ENCODE data around the gene ZBTB44. TPM values are rescaled to one million over a fixed set of nuclear protein-coding genes. Genes with fewer than 3 reads are reported as not detected.
A peak's percentile ranks its signal among the peaks of the same experiment; 100 is the strongest.
"Not testable (repeated sequence)": the region's sequence is repeated elsewhere in the genome, so short reads cannot be mapped to it uniquely, and the experiment has no call there.

The ZBTB44 gene
- total RNA-seq, 1 donor from 2014 or later, result 36.0 TPM

- Mint-ChIP-seq H3K4me3 (ENCODE audit: low read depth) (no peak overlapping the region), H3K36me3 (ENCODE audit: low read depth) (peaks cover 63% of the 10 kb centered on the region), H3K27me3 (ENCODE audit: low read depth) (no peaks in the 10 kb centered on the region), H3K9me3 (peaks cover 24% of the 10 kb centered on the region), H3K27ac (peak overlapping the region; percentile 72), H3K4me1 (ENCODE audit: low read depth) (peaks cover 54% of the 10 kb centered on the region)
- intact Hi-C loops (cut with micrococcal nuclease), result loop anchor here (1.0 to 10.0 kb wide), 3 partner anchors 11 to 330 kb away; no protein-coding TSS in a partner anchor
- DNase-seq (ENCODE audit: low spot score), result no peak
Observed at GRCh38 chr11:130304651-130305050, 10.1 kb downstream of the ZBTB44 start.

GRCh38 chr11:130301002-130301401 is 13.7 kb downstream of the ZBTB44 start:
- Mint-ChIP-seq H3K27ac (peak overlapping the region; percentile 39), H3K4me1 (ENCODE audit: low read depth) (peaks cover 37% of the 10 kb centered on the region)

GRCh38 chr11:130300567-130300966 is 14.2 kb downstream of the ZBTB44 start:
- H3K27ac Mint-ChIP-seq, result no peak overlapping the region

More at GRCh38 chr11:130301002-130301401, 13.7 kb downstream of the ZBTB44 start:
- H3K4me3 Mint-ChIP-seq (ENCODE audit: low read depth), result no peak overlapping the region
- peaks cover 55% of the 10 kb centered on the region for H3K36me3 Mint-ChIP-seq (ENCODE audit: low read depth)
- intact Hi-C loops (cut with micrococcal nuclease), result loop anchor here (10.0 kb wide), 1 partner anchor 334 kb away; no protein-coding TSS in a partner anchor
- no peak for DNase-seq (ENCODE audit: low spot score)
- no peaks in the 10 kb centered on the region for H3K27me3 Mint-ChIP-seq (ENCODE audit: low read depth)
- H3K9me3 Mint-ChIP-seq, result peaks cover 13% of the 10 kb centered on the region

GRCh38 chr11:130299978-130300377 is 14.7 kb downstream of the ZBTB44 start:
- intact Hi-C loops (cut with micrococcal nuclease), result loop anchor here (10.0 kb wide), 1 partner anchor 335 kb away; no protein-coding TSS in a partner anchor
- Mint-ChIP-seq H3K27me3 (ENCODE audit: low read depth) (no peaks in the 10 kb centered on the region), H3K9me3 (peaks cover 4% of the 10 kb centered on the region), H3K27ac (no peak overlapping the region), H3K36me3 (ENCODE audit: low read depth) (peaks cover 53% of the 10 kb centered on the region), H3K4me1 (ENCODE audit: low read depth) (peaks cover 29% of the 10 kb centered on the region), H3K4me3 (ENCODE audit: low read depth) (no peak overlapping the region)
- no peak for DNase-seq (ENCODE audit: low spot score)

More at GRCh38 chr11:130300567-130300966, 14.2 kb downstream of the ZBTB44 start:
- intact Hi-C loops (cut with micrococcal nuclease), result loop anchor here (10.0 kb wide), 1 partner anchor 334 kb away; no protein-coding TSS in a partner anchor
- no peak overlapping the region for H3K4me3 Mint-ChIP-seq (ENCODE audit: low read depth)
- H3K27me3 Mint-ChIP-seq (ENCODE audit: low read depth), result no peaks in the 10 kb centered on the region
- peaks cover 35% of the 10 kb centered on the region for H3K4me1 Mint-ChIP-seq (ENCODE audit: low read depth)
- DNase-seq (ENCODE audit: low spot score), result no peak
- H3K9me3 Mint-ChIP-seq, result peaks cover 10% of the 10 kb centered on the region
- peaks cover 53% of the 10 kb centered on the region for H3K36me3 Mint-ChIP-seq (ENCODE audit: low read depth)

GRCh38 chr11:130295657-130296056 is 19.1 kb downstream of the ZBTB44 start:
- no peak for DNase-seq (ENCODE audit: low spot score)
- H3K4me1 Mint-ChIP-seq (ENCODE audit: low read depth), result peaks cover 11% of the 10 kb centered on the region
- intact Hi-C loops (cut with micrococcal nuclease), result no loop called here
- no peak overlapping the region for H3K27ac Mint-ChIP-seq
- H3K36me3 Mint-ChIP-seq (ENCODE audit: low read depth), result peaks cover 40% of the 10 kb centered on the region
- no peak overlapping the region for H3K4me3 Mint-ChIP-seq (ENCODE audit: low read depth)
- H3K9me3 Mint-ChIP-seq, result no peaks in the 10 kb centered on the region
- H3K27me3 Mint-ChIP-seq (ENCODE audit: low read depth), result no peaks in the 10 kb centered on the region

- Mint-ChIP-seq H3K27ac (no peak overlapping the region), H3K36me3 (ENCODE audit: low read depth) (peaks cover 63% of the 10 kb centered on the region), H3K4me1 (ENCODE audit: low read depth) (peaks cover 25% of the 10 kb centered on the region), H3K4me3 (ENCODE audit: low read depth) (no peak overlapping the region), H3K9me3 (peaks cover 32% of the 10 kb centered on the region), H3K27me3 (ENCODE audit: low read depth) (no peaks in the 10 kb centered on the region)
- intact Hi-C loops (cut with micrococcal nuclease), result no loop called here
- DNase-seq (ENCODE audit: low spot score), result no peak
Observed at GRCh38 chr11:130282111-130282510, 32.6 kb downstream of the ZBTB44 start.

GRCh38 chr11:130281341-130281740 is 33.4 kb downstream of the ZBTB44 start:
- H3K9me3 Mint-ChIP-seq, result peaks cover 34% of the 10 kb centered on the region
- H3K27ac Mint-ChIP-seq; DNase-seq (ENCODE audit: low spot score); intact Hi-C loops (cut with micrococcal nuclease); H3K27me3 Mint-ChIP-seq (ENCODE audit: low read depth); H3K4me3 Mint-ChIP-seq (ENCODE audit: low read depth): not testable (repeated sequence)
- peaks cover 27% of the 10 kb centered on the region for H3K4me1 Mint-ChIP-seq (ENCODE audit: low read depth)
- H3K36me3 Mint-ChIP-seq (ENCODE audit: low read depth), result peaks cover 59% of the 10 kb centered on the region

- no peak overlapping the region for H3K27ac Mint-ChIP-seq
- H3K9me3 Mint-ChIP-seq, result peaks cover 34% of the 10 kb centered on the region
- peaks cover 52% of the 10 kb centered on the region for H3K36me3 Mint-ChIP-seq (ENCODE audit: low read depth)
- intact Hi-C loops (cut with micrococcal nuclease), result loop anchor here (2.0 kb wide), 1 partner anchor 25 kb away; no protein-coding TSS in a partner anchor
- DNase-seq (ENCODE audit: low spot score), result no peak
- no peak overlapping the region for H3K4me3 Mint-ChIP-seq (ENCODE audit: low read depth)
- peaks cover 28% of the 10 kb centered on the region for H3K4me1 Mint-ChIP-seq (ENCODE audit: low read depth)
- H3K27me3 Mint-ChIP-seq (ENCODE audit: low read depth), result no peaks in the 10 kb centered on the region
Observed at GRCh38 chr11:130279989-130280388, 34.7 kb downstream of the ZBTB44 start.

- DNase-seq (ENCODE audit: low spot score), result no peak
- peaks cover 52% of the 10 kb centered on the region for H3K36me3 Mint-ChIP-seq (ENCODE audit: low read depth)
- H3K27me3 Mint-ChIP-seq (ENCODE audit: low read depth), result no peaks in the 10 kb centered on the region
- peaks cover 32% of the 10 kb centered on the region for H3K4me1 Mint-ChIP-seq (ENCODE audit: low read depth)
- intact Hi-C loops (cut with micrococcal nuclease), result loop anchor here (1.0 to 2.0 kb wide), 2 partner anchors 26 to 35 kb away; no protein-coding TSS in a partner anchor
- peaks cover 34% of the 10 kb centered on the region for H3K9me3 Mint-ChIP-seq
- H3K4me3 Mint-ChIP-seq (ENCODE audit: low read depth), result peak overlapping the region; percentile 56
- H3K27ac Mint-ChIP-seq, result peak overlapping the region; percentile 73
Observed at GRCh38 chr11:130278745-130279144, 36.0 kb downstream of the ZBTB44 start.

GRCh38 chr11:130278151-130278550 is 36.6 kb downstream of the ZBTB44 start:
- intact Hi-C loops (cut with micrococcal nuclease), result loop anchor here (1.0 to 2.0 kb wide), 2 partner anchors 27 to 35 kb away; no protein-coding TSS in a partner anchor
- peak overlapping the region; percentile 64 for H3K27ac Mint-ChIP-seq
- H3K36me3 Mint-ChIP-seq (ENCODE audit: low read depth), result peaks cover 50% of the 10 kb centered on the region
- peaks cover 34% of the 10 kb centered on the region for H3K9me3 Mint-ChIP-seq
- H3K4me3 Mint-ChIP-seq (ENCODE audit: low read depth), result peak overlapping the region; percentile 23
- peaks cover 32% of the 10 kb centered on the region for H3K4me1 Mint-ChIP-seq (ENCODE audit: low read depth)
- DNase-seq (ENCODE audit: low spot score), result no peak
- no peaks in the 10 kb centered on the region for H3K27me3 Mint-ChIP-seq (ENCODE audit: low read depth)

- Mint-ChIP-seq H3K27me3 (ENCODE audit: low read depth) (no peaks in the 10 kb centered on the region), H3K4me1 (ENCODE audit: low read depth) (peaks cover 14% of the 10 kb centered on the region), H3K4me3 (ENCODE audit: low read depth) (no peak overlapping the region), H3K36me3 (ENCODE audit: low read depth) (peaks cover 32% of the 10 kb centered on the region), H3K27ac (no peak overlapping the region), H3K9me3 (peaks cover 4% of the 10 kb centered on the region)
- no peak for DNase-seq (ENCODE audit: low spot score)
- intact Hi-C loops (cut with micrococcal nuclease), result no loop called here
Observed at GRCh38 chr11:130272336-130272735, 42.4 kb downstream of the ZBTB44 start.

GRCh38 chr11:130269326-130269943 is 45.3 kb downstream of the ZBTB44 start:
- Mint-ChIP-seq H3K36me3 (ENCODE audit: low read depth) (peaks cover 38% of the 10 kb centered on the region), H3K27me3 (ENCODE audit: low read depth) (no peaks in the 10 kb centered on the region), H3K4me1 (ENCODE audit: low read depth) (peaks cover 19% of the 10 kb centered on the region), H3K9me3 (no peaks in the 10 kb centered on the region), H3K4me3 (ENCODE audit: low read depth) (no peak overlapping the region), H3K27ac (no peak overlapping the region)
- intact Hi-C loops (cut with micrococcal nuclease), result no loop called here
- DNase-seq (ENCODE audit: low spot score), result no peak

GRCh38 chr11:130263351-130263750 is 51.4 kb downstream of the ZBTB44 start:
- intact Hi-C loops (cut with micrococcal nuclease), result no loop called here
- H3K4me3 Mint-ChIP-seq (ENCODE audit: low read depth), result no peak overlapping the region
- peaks cover 23% of the 10 kb centered on the region for H3K4me1 Mint-ChIP-seq (ENCODE audit: low read depth)
- H3K27ac Mint-ChIP-seq, result no peak overlapping the region
- peaks cover 65% of the 10 kb centered on the region for H3K36me3 Mint-ChIP-seq (ENCODE audit: low read depth)
- no peaks in the 10 kb centered on the region for H3K27me3 Mint-ChIP-seq (ENCODE audit: low read depth)
- no peak for DNase-seq (ENCODE audit: low spot score)
- peaks cover 9% of the 10 kb centered on the region for H3K9me3 Mint-ChIP-seq

Data from activated T-helper 2 cell treated with anti-CD3 and anti-CD28 coated beads, Interferon-gamma antibody, Interleukin-2, Interleukin-4, amounts not matched to agents 10 μg/mL and 5 μg/mL and 100 μg/mL, durations not matched to agents 14 hours and 24 hours and 36 hours (primary cell).